Retina (tissue), 1 donor: ENCODE results near the gene AP1S1.
"Not testable (repeated sequence)": the region's sequence is repeated elsewhere in the genome, so short reads cannot be mapped to it uniquely, and the experiment has no call there.

Source experiments
- DNase-seq: peaks from one replicate; pipeline ENCODE4 v3.0.0-alpha.2; 2016

AP1S1 gene

GRCh38 chr7:101172005-101172853 is 18.0 kb downstream of the AP1S1 start:
- DNase-seq = peak; percentile 59

GRCh38 chr7:101172854-101173751 is 18.8 kb downstream of the AP1S1 start:
- peak; percentile 48 for DNase-seq

GRCh38 chr7:101173752-101174244 is 19.5 kb downstream of the AP1S1 start:
- peak; percentile 44 for DNase-seq

- no peak for DNase-seq
Measured at GRCh38 chr7:101174322-101174854, 20.1 kb downstream of the AP1S1 start.

GRCh38 chr7:101175664-101176063 is 21.4 kb downstream of the AP1S1 start:
- DNase-seq = no peak

GRCh38 chr7:101177644-101178043 is 23.4 kb downstream of the AP1S1 start:
- no peak for DNase-seq

GRCh38 chr7:101179117-101179516 is 24.8 kb downstream of the AP1S1 start:
- DNase-seq = peak; percentile 59

- DNase-seq = no peak
Measured at GRCh38 chr7:101179713-101180112, 25.4 kb downstream of the AP1S1 start.

- peak; percentile 66 for DNase-seq
Measured at GRCh38 chr7:101180130-101180755, 26.0 kb downstream of the AP1S1 start, which contains the start of gene NAT16. NAT16 (minus strand) TSS chr7:101180293; CDS start chr7:101174807, 5,486 bp downstream.

GRCh38 chr7:101185258-101185839 is 31.1 kb downstream of the AP1S1 start:
- DNase-seq = no peak

- no peak for DNase-seq
Measured at GRCh38 chr7:101186194-101186593, 31.9 kb downstream of the AP1S1 start.

- no peak for DNase-seq
Measured at GRCh38 chr7:101186844-101187428, 32.7 kb downstream of the AP1S1 start.

GRCh38 chr7:101189109-101189508 is 34.8 kb downstream of the AP1S1 start:
- no peak for DNase-seq

GRCh38 chr7:101195884-101196283 is 41.6 kb downstream of the AP1S1 start:
- DNase-seq = no peak

GRCh38 chr7:101197991-101198390 is 43.7 kb downstream of the AP1S1 start:
- DNase-seq = no peak

GRCh38 chr7:101198476-101198875 is 44.2 kb downstream of the AP1S1 start:
- DNase-seq = no peak

GRCh38 chr7:101199522-101199921 is 45.2 kb downstream of the AP1S1 start:
- DNase-seq = not testable (repeated sequence)

GRCh38 chr7:101200504-101200861 is 46.2 kb downstream of the AP1S1 start:
- DNase-seq = no peak

GRCh38 chr7:101200862-101201599 is 46.8 kb downstream of the AP1S1 start, which contains the start of gene MOGAT3:
MOGAT3 (minus strand) TSS chr7:101201036; CDS start chr7:101200854, 182 bp downstream.
- DNase-seq = no peak

GRCh38 chr7:101201695-101202602 is 47.7 kb downstream of the AP1S1 start:
- peak; percentile 51 for DNase-seq
